CD4-positive, alpha-beta T cell treated with Interleukin-1 beta for 1 hour (primary cell): Measurements from ENCODE around the gene IL6R.
"Not testable (repeated sequence)": the region's sequence is repeated elsewhere in the genome, so short reads cannot be mapped to it uniquely, and the experiment has no call there.

Experiments
- DNase-seq, 2 donors: peaks; one replicate each; pipeline ENCODE4 v3.0.0-alpha.2; 2020 to 2022

Gene IL6R

GRCh38 chr1:154404984-154405746 lies at the start of gene IL6R:
Gene IL6R, plus strand, starts transcription at chr1:154405343. Its CDS starts 287 bp downstream, at chr1:154405630.
- peak; percentile 76 to 86 for DNase-seq

- DNase-seq = no peak
Observed at GRCh38 chr1:154358519-154358918, 46.6 kb upstream of the IL6R start.

GRCh38 chr1:154360288-154360687 lies 44.9 kb upstream of the IL6R start:
- DNase-seq = no peak

DNA sequence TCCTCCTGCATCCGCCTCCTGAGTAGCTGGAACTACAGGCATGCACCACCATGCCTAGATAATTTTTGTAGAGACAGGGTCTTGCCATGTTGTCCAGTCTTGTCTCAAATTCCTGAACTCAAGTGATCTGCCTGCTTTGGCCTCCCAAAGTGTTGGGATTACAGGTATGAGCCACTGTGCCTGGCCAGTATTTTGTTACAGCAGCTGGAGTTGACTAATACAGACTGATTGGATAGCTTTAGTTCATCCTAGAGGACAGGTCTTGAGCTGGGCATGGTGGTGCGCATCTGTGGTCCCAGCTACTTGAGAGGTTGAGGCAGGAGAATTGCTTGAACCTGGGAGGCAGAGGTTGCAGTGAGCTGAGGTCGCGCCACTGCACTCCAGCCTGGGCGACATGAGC lies 44.3 kb upstream of the IL6R start:
- not testable (repeated sequence) for DNase-seq

DNA sequence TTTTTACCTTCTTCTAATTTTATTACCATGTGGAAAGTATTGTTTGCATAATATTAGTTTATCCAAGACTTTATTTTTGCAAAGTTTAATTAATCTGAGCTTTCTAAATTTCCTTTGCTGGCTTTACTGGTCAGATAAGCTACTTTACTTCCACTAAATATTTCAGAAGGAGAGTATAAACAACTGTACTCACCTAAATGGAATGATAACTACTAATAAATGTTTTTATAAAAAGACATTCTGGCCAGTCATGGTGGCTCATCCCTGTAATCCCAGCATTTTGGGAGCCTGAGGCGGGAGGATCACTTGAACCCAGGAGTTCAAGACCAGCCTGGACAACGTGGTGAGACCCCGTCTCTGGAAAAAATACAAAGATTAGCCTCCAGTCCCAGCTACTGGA lies 43.8 kb upstream of the IL6R start:
- no peak for DNase-seq

- no peak for DNase-seq
Observed at GRCh38 chr1:154371436-154371835, 33.7 kb upstream of the IL6R start.

DNA sequence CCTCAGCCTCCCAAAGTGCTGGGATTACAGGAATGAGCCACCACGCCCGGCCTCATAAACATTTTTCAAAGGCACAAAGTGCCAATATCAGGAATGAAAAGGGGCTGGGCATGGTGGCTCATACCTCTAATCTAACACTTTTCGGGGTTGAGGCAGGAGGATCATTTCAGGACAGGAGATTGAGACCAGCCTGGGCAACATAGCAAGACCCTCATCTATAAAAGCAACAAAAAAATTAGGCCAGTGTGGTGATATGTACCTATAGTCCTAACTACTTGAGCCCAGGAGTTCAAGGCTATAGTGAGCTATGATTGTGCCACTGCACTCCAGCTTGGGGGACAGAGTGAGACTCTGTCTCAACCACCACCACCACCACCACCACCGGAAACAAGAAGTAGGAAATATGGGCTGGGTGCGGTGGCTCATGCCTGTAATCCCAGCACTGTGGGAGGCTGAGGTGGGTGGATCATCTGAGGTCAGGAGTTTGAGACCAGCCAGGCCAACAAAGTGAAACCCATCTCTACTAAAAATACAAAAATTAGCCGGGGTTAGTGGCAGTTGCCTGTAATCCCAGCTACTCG lies 31.3 kb upstream of the IL6R start:
- DNase-seq = not testable (repeated sequence)

DNA sequence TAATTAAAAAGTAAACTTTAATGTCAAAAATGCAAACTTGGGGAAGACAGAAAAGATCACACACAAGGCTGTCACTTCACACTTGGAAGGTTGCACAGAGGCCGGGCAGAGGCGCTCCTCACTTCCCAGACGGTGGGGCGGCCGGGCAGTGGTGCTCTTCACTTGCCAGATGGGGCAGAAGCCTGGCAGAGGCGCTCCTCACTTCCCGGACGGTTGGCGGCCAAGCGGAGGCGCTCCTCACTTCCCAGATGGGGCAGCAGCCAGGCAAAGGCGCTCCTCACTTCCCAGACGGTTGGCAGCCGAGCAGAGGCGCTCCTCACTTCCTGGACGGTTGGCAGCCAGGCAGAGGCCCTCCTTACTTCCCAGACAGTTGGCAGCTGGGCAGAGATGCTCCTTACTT lies 25.8 kb upstream of the IL6R start:
- DNase-seq = no peak

GRCh38 chr1:154384650-154385489 lies 20.3 kb upstream of the IL6R start:
- no peak for DNase-seq

DNA sequence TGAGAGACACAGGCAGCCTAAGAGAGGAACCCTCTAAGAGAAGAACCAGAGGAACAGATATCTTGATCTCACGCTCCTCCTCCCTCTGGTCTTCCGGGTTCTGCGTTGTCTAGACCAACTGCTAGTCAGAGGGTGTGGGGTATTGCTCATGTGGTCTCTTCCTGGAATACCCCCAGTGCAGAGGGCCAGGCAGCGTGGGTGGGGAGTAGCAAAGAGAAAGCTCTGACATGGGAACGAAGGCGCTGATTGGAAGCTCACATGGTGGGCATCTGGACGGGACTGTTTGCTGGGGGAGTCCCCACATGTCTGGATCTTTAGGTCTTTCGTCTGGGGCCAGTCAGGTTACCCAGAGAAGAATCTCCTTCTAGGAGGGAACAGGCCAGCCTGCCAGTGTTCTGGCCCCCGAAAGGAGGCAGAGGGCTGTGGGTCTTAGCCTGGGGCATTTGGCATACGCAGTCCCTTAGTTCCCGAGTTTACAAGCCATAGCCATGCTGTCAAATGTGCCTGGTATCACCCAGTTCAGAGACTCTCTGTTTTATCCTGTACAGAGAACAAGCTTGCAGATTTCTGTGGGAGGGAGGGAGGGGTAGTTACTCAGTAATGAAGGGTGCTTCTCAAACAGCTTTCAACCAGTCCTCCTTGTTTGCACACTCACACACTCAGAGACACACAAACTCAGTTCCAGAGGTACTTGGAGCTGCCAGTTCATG lies 18.3 kb upstream of the IL6R start:
- peak; percentile 73 to 78 for DNase-seq

GRCh38 chr1:154391086-154391770 lies 13.9 kb upstream of the IL6R start:
- DNase-seq = no peak

DNA sequence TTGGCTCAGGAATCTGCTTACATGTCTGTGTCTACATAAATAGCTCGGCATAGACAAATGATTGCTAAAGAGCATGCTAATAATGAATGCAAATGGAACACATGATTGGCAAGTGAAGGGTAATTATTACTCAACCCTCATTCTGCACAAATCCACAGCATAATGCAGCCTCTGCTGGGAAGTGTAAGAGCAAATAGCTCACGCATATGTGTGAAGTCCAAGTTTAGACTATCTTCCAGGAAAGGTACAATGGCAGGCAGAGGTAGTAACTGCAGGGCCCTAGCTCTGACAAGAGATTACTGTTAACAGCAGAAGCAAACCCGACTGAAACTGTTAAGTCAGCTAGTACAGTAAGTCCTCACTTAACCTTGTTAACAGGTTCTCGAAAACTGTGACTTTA lies 7.0 kb upstream of the IL6R start:
- DNase-seq = no peak

DNA sequence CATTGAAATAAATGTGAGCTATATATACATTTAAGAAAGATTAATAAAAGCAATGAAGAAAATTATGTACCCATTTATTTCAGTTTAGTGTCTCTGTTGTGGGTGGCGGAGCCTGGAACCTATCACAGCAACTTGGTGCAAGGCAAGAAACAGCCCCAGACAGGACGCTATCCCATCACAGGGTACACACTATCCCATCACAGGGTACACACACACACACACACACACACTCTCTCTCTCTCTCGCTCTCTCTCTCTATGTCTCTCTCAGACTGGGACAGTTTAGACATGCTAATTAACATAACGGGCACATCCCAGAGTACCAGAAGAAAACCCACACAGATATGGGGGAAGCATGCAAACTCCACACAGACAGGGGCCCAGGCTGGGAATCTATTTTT lies 6.5 kb upstream of the IL6R start:
- DNase-seq = no peak

DNA sequence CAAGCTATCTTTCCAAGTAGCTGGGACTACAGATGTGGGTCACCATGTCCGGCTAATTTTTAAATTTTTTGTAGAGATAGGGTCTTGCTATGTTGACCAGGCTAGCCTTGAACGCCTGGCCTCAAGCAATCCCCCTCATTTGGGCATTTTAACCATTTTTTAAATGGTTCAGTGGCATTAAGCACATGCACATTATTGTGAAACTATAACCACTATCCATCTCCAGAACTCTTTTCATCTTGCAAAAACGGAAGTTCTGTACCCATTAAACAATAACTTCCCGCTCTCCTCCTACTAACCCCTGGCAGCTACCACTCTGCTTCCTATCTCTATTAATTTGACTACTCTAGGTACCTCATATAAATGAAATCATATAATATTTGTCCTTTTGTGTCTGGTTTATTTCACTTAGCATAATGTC lies 4.8 kb upstream of the IL6R start:
- no peak for DNase-seq

GRCh38 chr1:154402409-154402921 lies 2.7 kb upstream of the IL6R start:
- no peak for DNase-seq

GRCh38 chr1:154403261-154403943 lies 1.7 kb upstream of the IL6R start:
- DNase-seq = peak; percentile 52 to 54

- DNase-seq = no peak
Observed at GRCh38 chr1:154403983-154404382, 1.2 kb upstream of the IL6R start.

- peak in 1 of 2 donors; percentile 29 for DNase-seq
Observed at GRCh38 chr1:154404511-154404931, 622 bp upstream of the IL6R start.

GRCh38 chr1:154405747-154406571 lies 816 bp downstream of the IL6R start:
- peak; percentile 38 to 64 for DNase-seq

DNA sequence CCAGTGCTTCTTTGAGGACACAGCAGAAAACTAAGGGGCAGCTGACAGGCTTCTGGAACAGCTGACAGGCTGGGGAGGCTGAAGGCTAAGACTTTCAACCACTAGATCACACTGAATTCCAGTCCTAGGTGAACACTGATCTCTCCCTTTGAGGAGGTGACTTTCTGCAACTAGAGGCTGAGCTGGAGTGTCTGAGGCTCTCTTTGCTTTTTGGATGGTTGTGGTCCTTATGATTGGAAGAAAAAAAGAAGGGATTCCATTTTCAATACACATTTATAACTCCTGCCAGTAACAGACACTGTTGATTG lies 1.4 kb downstream of the IL6R start:
- DNase-seq = no peak

- no peak for DNase-seq
Observed at GRCh38 chr1:154406886-154407197, 1.7 kb downstream of the IL6R start.
